ENCODE measurements around the gene TMC8.
A peak's percentile ranks its signal among the peaks of the same experiment; 100 is the strongest.

TMC8 gene

GRCh38 chr17:78124081-78124835 is 6.3 kb upstream of the TMC8 start:
- DNase-seq (ENCODE audit: low read depth): no peak
- no peak overlapping the region for H3K4me3 ChIP-seq (ENCODE audit: low read depth, low read length)
- TF ChIP-seq CTCF (IDR thresholded peaks at IDR 0.05; ENCODE audit: control insufficient read depth, extremely low read depth, insufficient read depth): no peak

GRCh38 chr17:78124836-78125137 is 5.8 kb upstream of the TMC8 start:
- DNase-seq (ENCODE audit: low read depth): no peak
- no peak for TF ChIP-seq CTCF (IDR thresholded peaks at IDR 0.05; ENCODE audit: control insufficient read depth, extremely low read depth, insufficient read depth)
- no peak overlapping the region for H3K4me3 ChIP-seq (ENCODE audit: low read depth, low read length)

GRCh38 chr17:78125138-78125913 is 5.2 kb upstream of the TMC8 start:
- H3K4me3 ChIP-seq (ENCODE audit: low read depth, low read length): no peak overlapping the region
- TF ChIP-seq CTCF (IDR thresholded peaks at IDR 0.05; ENCODE audit: control insufficient read depth, extremely low read depth, insufficient read depth): no peak
- DNase-seq (ENCODE audit: low read depth): no peak

GRCh38 chr17:78125976-78126894 is 4.3 kb upstream of the TMC8 start:
- no peak for TF ChIP-seq CTCF (IDR thresholded peaks at IDR 0.05; ENCODE audit: control insufficient read depth, extremely low read depth, insufficient read depth)
- H3K4me3 ChIP-seq (ENCODE audit: low read depth, low read length): no peak overlapping the region
- no peak for DNase-seq (ENCODE audit: low read depth)

- H3K4me3 ChIP-seq (ENCODE audit: low read depth, low read length): peak overlapping the region; percentile 84
- TF ChIP-seq CTCF (IDR thresholded peaks at IDR 0.05; ENCODE audit: control insufficient read depth, extremely low read depth, insufficient read depth): no peak
- DNase-seq (ENCODE audit: low read depth): no peak
Measured at GRCh38 chr17:78126895-78127238, 3.7 kb upstream of the TMC8 start.

- no peak for DNase-seq (ENCODE audit: low read depth)
- TF ChIP-seq CTCF (IDR thresholded peaks at IDR 0.05; ENCODE audit: control insufficient read depth, extremely low read depth, insufficient read depth): no peak
- peak overlapping the region; percentile 84 for H3K4me3 ChIP-seq (ENCODE audit: low read depth, low read length)
Measured at GRCh38 chr17:78127239-78127887, 3.2 kb upstream of the TMC8 start.
